Epithelial cell of proximal tubule (primary cell): Measurements from ENCODE around the gene ZBTB8A. TPM values are rescaled to one million over a fixed set of nuclear protein-coding genes. Genes with fewer than 3 reads are reported as not detected.

Source experiments
- DNase-seq: peaks from one replicate; pipeline ENCODE4 v3.0.0-alpha.2; 2011; ENCODE audit warnings: low read depth
- H3K4me3 ChIP-seq: 2 replicates; pipeline ENCODE4 v1.5.1; 2011; ENCODE audit warnings: low read depth, mild to moderate bottlenecking, low read length
- CTCF ChIP-seq: conservative IDR thresholded peaks from 2 replicates; pipeline ENCODE4 v1.5.1; 2012; ENCODE audit warnings: low read depth, mild to moderate bottlenecking, low read length
- total RNA-seq: library from RNA; depleted of rRNA; stranded (reverse); fragments of >200 nt; gene quantifications from 2 replicates; pipeline ENCODE4 v1.2.3, GENCODE V29; 2015

ZBTB8A gene
- total RNA-seq, 1 donor from 2014 or later, result 3.2 TPM

GRCh38 chr1:32605711-32606424 is 66.6 kb downstream of the ZBTB8A start:
- no peak for DNase-seq
- TF ChIP-seq CTCF, result no peak
- no peak overlapping the region for H3K4me3 ChIP-seq

DNA sequence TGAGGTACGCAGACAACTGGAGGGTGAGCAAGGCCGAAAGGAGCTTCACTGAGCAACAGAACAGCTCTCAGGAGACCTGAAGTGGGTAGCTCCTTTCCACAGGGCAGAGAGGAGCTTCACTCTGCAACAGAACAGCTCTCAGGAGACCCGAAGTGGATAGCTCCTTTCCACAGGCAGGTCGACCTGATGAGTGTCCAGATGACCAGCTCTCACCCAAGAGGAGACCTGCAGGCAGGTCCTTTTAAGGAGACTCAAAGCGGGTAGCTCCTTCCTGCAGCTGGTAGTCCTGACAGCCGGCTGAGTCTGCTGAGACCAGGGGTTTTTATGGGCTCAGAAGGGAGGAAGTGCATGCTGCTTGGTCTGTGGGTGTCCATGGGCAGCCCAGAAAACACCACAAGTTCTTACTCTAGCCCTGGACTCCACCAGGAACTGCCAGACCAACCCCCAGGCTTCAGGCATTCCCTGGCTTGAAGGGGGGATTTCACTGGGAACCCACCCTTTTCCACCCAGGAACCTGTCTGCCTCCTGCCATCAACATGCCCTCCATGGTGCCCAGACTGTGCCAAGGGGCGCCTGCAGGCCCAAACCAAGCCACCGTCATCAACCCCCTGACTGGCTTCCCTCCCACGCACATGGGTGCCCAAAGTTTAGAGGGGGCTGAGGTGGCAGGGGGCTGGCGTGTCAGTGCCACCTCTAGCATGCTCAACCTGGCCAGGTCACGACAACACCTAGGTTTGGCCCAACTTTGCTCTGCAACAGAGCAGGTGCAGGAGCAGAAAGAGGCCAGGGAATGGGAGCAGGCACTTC is 67.5 kb downstream of the ZBTB8A start:
- H3K4me3 ChIP-seq, result no peak overlapping the region
- TF ChIP-seq CTCF, result no peak
- no peak for DNase-seq

GRCh38 chr1:32609180-32609579 is 70.0 kb downstream of the ZBTB8A start:
- no peak for TF ChIP-seq CTCF
- DNase-seq, result no peak

GRCh38 chr1:32611859-32612188 is 72.6 kb downstream of the ZBTB8A start:
- no peak for TF ChIP-seq CTCF
- H3K4me3 ChIP-seq, result peak overlapping the region; percentile 61
- peak; percentile 3 for DNase-seq

More at GRCh38 chr1:32609180-32609579, 70.0 kb downstream of the ZBTB8A start:
- H3K4me3 ChIP-seq, result no peak overlapping the region

- H3K4me3 ChIP-seq, result peak overlapping the region; percentile 61
- peak; percentile 9 for DNase-seq
- TF ChIP-seq CTCF, result peak; percentile 12
These were observed 73.1 kb downstream of the ZBTB8A start for GRCh38 chr1:32612189-32612881.

- DNase-seq, result no peak
- no peak for TF ChIP-seq CTCF
- H3K4me3 ChIP-seq, result no peak overlapping the region
These were observed 74.2 kb downstream of the ZBTB8A start for GRCh38 chr1:32613472-32613871.
